ENCODE results near the gene RFESD.

GRCh38 chr5:95672641-95673040, 26.1 kb downstream of the RFESD start:
- TF ChIP-seq, protein P1, sequence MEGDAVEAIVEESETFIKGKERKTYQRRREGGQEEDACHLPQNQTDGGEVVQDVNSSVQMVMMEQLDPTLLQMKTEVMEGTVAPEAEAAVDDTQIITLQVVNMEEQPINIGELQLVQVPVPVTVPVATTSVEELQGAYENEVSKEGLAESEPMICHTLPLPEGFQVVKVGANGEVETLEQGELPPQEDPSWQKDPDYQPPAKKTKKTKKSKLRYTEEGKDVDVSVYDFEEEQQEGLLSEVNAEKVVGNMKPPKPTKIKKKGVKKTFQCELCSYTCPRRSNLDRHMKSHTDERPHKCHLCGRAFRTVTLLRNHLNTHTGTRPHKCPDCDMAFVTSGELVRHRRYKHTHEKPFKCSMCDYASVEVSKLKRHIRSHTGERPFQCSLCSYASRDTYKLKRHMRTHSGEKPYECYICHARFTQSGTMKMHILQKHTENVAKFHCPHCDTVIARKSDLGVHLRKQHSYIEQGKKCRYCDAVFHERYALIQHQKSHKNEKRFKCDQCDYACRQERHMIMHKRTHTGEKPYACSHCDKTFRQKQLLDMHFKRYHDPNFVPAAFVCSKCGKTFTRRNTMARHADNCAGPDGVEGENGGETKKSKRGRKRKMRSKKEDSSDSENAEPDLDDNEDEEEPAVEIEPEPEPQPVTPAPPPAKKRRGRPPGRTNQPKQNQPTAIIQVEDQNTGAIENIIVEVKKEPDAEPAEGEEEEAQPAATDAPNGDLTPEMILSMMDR (IDR thresholded peaks at IDR 0.05; ENCODE audit: low read depth, low read length) = no peak
- TF ChIP-seq MYC (IDR thresholded peaks at IDR 0.05; ENCODE audit: low read depth, low read length) = no peak
